HG02973 (cell line): Measurements from ENCODE around the gene LAT.
"Not testable (repeated sequence)": the region's sequence is repeated elsewhere in the genome, so short reads cannot be mapped to it uniquely, and the experiment has no call there.

Experiments
- ATAC-seq: cut with Tn5 transposase; IDR thresholded peaks from one replicate; pipeline ENCODE4 v1.9.1; 2021; ENCODE audit warnings: moderate library complexity; ENCODE audit not compliant: unreplicated experiment

Gene LAT

DNA sequence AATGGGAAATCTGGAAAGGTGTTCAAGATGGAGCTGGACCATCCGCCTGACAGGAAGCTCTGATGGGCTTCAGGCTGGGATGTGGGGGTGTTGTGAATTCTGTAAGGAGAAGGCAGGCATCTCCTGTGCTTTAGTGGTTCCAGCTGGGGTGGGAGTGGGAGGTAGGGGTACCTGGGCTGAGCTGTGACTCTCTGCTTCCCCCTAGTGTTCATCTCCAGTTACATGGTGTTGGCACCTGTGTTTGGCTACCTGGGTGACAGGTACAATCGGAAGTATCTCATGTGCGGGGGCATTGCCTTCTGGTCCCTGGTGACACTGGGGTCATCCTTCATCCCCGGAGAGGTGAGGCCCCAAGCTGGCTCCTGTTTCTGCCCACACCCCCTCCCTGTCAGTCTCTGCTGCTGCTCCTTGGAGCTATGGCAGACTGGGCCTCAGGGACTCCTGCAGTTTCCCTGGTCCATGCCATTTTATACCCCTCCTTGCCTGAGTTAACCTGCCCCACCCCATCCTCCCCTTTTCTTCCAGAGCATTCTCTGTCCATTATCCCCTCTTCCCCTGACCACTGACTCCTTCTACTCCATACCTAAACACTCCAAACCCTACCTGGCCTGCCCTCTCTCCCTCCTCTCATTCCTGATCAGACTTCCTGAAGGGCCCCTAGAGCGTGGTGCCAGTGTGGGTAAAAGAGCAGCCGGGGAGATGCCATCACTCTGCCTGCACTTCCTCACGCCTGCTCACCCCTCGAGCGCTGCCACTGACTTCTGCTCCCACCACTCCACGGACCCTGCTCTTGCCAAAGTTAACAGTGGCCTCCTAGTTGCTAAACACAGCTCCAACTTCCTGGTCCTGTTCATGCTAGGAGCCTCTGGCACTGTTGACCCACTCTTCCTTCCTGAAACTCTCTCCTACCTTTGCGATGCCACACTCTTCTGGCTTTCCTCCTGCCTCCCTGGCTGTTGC, 6.9 kb upstream of the LAT start:
- no peak for ATAC-seq

DNA sequence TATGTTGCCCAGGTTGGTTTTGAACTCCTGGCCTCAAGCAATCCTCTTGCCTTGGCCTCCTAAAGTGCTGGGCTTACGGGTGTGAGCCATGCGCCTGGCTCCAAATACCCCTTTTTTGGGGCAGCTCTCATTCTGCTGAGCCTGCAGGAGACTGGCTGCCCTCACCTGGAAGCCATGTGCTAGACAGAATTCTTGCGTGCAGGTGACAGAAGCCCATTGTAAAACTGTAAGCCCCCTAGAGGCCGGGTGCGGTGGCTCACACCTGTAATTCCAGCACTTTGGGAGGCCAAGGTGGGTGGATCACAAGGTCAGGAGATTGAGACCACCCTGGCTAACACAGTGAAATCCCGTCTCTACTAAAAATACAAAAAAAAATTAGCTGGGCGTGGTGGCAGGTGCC, 4.5 kb upstream of the LAT start:
- ATAC-seq: not testable (repeated sequence)

DNA sequence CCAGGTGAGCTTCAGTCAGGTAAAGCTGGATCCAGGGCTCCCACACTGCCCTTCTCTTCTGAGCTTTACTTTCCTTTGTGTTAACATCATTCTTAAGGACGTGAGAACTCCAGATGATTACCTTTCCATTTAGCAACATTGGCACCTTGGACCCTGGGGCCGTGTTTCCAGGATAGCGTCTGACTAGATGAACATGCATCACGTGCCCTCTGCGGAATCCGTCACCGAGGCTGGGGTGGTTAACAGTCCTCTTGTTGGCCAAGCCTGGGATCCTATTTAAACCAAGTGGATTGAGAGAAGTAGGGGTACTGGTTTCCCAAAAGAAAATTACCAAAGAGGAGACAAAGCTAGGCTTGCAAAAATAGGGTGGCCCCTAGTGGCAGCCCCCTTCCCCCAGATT, 3.9 kb upstream of the LAT start:
- ATAC-seq: no peak

DNA sequence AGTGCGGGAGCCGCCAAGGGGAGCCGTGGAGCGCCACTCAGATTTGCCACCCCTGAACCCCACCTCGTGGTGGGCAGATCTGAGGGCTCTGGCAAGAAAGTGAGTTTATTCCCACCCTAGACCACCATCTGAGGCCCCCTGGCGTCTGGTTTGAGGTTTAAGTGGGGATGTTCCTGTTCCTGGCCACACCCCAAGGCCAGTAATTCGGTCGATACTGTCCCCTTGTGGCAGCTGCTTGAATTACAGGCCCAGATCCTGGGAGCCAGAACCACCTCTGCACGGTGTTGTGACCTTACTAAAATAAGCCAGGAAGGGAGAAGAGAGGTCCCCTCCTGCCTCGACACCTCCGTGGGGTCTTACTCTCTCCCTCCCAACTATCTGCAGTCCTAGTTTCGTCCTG, 3.3 kb upstream of the LAT start:
- no peak for ATAC-seq

DNA sequence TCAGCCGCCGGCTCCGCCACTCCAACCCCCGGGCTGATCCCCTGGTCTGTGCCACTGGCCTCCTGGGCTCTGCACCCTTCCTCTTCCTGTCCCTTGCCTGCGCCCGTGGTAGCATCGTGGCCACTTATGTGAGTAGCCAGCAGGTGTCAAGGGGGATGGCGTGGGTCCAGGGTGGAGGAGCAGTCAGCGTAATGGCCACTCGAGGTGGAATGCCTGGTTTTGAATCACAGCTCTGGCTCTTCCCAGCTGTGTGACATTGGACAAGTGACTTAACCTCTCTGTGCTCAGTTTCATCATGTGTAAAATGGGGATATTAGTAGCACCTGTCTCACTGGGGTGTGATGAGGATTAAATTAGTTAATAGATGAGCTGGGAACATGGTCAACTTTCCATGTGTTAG, 2.4 kb upstream of the LAT start:
- no peak for ATAC-seq

DNA sequence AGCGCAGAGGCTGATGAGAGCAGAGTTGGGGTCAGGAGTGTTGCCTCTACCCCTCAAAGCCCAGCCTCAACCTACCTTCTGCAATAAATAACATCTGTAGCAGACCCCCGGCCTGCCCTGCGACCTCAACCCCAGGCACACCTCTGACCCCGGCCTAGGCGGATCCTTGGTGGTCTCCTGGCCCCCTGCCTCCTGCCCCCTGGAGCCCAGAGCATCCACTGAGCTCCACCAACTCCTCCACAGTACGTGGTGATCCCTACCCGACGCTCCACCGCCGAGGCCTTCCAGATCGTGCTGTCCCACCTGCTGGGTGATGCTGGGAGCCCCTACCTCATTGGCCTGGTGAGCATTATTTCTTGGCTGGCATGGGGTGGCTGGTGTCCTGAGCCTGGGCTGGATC, 1.9 kb upstream of the LAT start:
- no peak for ATAC-seq

DNA sequence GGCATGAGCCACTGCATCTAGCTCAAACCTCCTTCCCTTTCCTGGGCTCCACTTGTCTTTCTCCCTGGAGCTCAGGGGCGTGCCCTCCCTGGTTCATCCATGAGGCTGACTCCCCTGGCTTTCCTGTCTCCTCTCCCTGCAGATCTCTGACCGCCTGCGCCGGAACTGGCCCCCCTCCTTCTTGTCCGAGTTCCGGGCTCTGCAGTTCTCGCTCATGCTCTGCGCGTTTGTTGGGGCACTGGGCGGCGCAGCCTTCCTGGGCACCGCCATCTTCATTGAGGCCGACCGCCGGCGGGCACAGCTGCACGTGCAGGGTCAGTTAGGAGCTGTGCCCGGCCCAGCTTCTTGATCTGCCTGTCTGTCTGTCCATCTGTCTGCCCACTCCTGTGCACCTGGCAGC, 1.2 kb upstream of the LAT start:
- ATAC-seq: no peak

DNA sequence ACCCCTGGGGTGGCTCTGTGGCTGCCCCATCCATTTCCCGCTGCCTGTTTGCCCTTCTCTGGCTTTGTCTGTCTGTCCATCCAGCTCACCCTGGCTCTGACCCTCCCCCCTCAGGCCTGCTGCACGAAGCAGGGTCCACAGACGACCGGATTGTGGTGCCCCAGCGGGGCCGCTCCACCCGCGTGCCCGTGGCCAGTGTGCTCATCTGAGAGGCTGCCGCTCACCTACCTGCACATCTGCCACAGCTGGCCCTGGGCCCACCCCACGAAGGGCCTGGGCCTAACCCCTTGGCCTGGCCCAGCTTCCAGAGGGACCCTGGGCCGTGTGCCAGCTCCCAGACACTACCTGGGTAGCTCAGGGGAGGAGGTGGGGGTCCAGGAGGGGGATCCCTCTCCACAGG, 761 bp upstream of the LAT start:
- no peak for ATAC-seq

DNA sequence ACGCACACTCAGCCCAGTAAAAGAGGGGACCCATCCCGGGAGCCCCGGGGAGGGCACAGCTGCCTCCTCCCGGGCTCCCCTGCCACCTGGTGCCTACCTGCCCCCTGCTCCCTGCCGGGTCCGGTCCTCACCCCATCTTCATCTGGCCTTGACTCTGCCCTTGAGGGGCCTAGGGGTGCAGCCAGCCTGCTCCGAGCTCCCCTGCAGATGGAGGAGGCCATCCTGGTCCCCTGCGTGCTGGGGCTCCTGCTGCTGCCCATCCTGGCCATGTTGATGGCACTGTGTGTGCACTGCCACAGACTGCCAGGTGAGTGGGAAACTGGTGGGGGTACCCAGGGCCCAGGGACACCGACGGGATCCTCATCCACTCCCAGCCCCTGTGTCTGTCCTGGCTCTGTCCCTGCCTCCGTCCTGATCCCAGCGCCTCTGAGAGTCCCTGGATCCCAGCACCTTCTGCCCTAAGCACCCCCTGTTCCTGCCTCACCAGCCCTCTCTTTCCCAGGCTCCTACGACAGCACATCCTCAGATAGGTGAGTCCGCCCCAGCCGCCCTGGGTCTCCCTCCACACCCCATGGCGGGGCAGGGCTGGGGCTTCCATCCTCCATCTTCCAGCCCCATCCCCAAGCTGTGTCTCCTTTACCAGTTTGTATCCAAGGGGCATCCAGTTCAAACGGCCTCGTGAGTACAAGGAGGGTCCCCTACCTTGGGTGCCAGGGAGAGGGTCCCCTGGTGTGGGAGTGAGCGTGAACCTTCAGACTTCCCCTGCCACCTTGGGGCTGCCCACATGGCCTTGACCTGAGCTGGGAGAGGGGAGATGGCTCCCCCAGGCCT, 574 bp downstream of the LAT start:
- no peak for ATAC-seq

DNA sequence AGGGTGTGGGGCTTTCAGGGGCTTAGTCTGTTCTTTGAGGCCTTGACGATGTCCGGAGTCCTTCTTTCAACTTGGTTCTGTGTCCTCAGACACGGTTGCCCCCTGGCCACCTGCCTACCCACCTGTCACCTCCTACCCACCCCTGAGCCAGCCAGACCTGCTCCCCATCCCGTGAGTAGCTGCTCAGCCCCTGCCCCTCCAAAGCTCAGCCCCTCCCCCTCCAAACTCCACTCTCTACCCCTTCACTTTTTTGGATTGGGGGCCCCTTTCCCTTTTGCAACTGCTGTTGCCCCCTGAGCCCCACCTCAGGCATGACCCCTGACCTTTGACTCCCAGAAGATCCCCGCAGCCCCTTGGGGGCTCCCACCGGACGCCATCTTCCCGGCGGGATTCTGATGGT, 1.2 kb downstream of the LAT start:
- ATAC-seq: no peak

DNA sequence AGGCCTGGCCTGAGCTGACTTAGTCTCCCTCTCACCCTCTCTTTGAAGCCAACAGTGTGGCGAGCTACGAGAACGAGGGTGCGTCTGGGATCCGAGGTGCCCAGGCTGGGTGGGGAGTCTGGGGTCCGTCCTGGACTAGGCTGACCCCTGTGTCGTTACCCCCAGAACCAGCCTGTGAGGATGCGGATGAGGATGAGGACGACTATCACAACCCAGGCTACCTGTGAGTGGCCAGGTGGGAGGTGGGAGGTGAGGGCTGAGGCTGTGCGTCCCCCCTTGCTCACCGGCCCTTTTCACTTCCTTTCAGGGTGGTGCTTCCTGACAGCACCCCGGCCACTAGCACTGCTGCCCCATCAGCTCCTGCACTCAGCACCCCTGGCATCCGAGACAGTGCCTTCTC, 1.6 kb downstream of the LAT start:
- no peak for ATAC-seq

DNA sequence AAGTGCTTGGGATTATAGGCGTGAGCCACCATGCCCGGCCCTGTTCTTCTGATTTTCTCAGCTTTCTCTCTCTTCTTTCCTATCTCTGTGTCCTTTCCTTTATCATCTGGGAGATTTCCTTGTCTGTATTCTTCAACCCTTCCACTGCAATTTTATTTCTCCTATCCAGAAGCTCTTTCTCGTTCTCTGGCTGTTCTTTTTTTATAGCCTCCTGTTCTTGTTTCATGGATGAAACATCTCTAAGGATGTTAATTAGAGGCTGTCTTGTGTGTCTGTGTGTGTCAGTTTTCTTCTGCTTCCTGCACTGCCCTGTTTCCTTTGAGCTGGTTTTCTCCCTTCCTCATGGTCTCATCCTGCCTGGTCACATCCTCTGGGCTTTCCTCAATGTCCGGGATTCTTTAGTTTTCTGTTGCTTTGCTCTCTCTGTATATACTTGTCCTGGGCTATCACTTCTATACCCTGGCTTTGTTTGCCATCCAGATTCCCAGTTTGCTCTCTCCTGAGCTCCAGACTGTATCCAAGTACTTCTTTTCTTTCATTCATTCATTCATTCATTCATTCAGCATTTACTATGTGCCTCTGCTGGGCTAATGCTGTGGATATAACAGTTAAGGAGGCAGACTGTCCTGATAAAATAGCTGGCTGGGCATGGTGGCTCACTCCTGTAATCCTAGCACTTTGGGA, 2.5 kb downstream of the LAT start:
- ATAC-seq: no peak

DNA sequence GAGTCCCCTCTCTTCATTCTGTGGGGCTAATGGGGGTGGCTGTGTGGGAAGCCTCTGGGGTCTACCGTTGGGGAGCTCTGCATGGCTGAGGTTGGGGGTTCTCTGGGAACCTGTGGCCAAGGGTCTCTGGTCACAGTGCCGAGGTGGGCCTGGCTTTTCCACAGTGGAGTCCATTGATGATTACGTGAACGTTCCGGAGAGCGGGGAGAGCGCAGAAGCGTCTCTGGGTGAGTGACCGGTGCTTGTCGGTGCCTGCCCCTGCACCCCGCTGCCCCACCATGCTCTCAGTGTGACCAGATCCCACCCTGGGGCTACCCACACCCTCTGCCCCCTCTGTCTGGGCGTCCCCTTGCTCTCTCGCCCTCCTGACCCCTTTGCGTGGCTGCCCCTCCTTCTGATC, 4.5 kb downstream of the LAT start:
- ATAC-seq: no peak

DNA sequence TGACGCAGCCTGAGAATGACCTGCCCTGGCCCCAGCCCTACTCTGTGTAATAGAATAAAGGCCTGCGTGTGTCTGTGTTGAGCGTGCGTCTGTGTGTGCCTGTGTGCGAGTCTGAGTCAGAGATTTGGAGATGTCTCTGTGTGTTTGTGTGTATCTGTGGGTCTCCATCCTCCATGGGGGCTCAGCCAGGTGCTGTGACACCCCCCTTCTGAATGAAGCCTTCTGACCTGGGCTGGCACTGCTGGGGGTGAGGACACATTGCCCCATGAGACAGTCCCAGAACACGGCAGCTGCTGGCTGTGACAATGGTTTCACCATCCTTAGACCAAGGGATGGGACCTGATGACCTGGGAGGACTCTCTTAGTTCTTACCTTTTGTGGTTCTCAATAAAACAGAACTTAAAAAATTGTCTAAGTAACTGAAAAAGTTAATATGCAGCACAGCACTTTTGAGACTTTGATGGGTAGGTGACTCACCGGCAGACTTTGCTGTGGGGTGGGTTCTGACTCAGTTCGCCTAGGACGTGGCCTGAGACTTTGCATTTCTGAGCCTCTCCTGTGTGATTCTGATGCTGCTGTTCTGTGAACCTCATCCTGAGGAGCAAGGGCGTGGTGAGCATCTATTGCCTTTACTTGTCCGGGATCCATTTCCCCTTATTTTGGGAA, 5.7 kb downstream of the LAT start:
- ATAC-seq: no peak

DNA sequence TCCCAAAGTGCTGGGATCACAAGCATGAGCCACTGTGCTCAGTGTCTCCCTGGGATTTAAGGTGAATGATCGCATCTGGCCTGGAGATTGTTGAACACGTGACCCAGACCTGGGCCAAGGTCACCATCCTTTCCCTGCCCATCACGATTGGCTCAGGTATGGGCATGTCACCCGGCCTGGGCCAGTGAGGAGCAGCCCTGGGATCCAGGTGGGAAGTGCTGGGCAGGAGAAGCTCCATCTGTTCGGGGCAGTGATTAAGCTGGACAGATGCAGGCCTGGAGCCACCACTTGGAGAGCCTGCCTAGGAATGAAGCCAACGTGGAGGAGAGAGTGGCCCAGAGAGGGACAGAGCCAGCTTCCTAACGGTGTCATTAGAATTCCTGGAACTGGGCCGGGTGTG, 6.8 kb downstream of the LAT start:
- ATAC-seq: no peak

DNA sequence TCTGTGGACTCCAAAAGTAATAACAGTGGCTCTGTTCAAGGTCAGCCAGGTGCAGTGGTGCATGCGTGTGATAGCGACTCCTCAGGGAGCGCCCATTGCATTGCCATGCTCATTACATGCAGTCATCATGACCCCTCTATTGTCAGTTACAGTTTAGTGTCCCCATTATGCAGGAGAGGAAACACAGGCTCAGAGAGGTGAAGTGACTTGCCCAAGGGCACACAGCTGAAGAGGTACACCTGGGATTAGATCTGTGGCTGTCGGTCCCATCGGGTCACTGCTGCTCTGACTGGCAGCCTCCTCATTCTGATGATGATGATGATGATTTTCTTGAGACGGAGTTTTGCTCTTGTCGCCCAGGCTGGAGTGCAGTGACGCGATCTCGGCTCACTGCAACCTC, 7.6 kb downstream of the LAT start:
- no peak for ATAC-seq

DNA sequence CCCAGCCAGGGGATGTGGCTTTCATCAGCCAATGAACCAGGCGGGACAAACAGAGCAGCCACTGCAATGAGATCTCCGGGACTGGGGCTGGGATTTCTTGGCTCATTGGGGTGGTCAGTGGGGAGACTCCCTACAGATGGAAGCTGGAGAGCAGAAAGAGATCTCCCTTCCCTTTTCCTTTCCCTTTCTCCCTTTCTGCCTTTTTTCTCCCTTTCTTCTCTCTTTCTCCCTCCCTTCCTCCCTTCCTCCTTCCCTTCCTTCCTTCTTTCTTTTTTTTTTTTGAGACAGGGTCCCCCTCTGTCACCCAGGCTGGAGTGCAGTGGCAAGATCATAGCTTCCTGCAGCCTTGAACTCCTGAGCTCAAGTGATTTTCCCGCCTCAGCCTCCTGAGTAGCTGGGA, 14.0 kb downstream of the LAT start:
- ATAC-seq: no peak

DNA sequence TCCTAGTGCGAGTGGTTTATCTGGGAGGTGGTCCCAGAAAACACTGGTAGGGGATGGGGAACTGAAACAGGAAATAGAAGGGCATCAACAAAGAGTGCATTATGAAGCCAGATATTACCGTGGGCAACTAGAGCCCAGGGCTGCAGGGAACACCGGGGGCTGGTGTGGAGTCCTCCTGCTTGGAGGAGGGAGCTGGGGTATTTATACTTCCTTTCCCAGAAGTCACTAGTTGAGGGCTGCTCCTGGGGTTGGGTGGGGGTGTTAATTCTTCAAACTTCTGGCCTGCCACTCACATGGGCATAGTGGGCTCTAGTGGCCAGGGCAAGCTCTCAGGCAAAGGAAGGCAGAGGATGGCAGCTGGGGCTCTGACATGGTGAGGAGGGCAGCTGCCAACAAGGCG, 14.7 kb downstream of the LAT start:
- ATAC-seq: no peak

DNA sequence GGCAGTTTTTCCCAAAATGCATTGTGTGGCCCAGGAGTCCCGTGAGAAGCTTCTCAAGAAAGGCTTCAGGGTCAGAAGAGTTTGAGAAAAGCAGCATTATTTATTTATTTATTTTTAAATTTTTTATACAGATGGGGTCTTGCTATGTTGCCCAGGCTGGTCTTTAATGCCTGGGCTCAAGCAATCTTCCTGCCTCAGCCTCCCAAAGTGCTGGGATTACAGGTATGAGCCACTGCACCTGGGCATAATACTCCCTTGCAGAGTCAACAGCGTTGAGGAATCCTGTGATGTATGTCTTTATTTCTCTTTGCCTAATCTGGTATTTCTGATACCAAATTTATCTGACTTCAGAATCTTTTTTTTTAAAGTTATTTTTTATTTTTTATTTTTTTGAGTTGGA, 15.2 kb downstream of the LAT start:
- no peak for ATAC-seq

DNA sequence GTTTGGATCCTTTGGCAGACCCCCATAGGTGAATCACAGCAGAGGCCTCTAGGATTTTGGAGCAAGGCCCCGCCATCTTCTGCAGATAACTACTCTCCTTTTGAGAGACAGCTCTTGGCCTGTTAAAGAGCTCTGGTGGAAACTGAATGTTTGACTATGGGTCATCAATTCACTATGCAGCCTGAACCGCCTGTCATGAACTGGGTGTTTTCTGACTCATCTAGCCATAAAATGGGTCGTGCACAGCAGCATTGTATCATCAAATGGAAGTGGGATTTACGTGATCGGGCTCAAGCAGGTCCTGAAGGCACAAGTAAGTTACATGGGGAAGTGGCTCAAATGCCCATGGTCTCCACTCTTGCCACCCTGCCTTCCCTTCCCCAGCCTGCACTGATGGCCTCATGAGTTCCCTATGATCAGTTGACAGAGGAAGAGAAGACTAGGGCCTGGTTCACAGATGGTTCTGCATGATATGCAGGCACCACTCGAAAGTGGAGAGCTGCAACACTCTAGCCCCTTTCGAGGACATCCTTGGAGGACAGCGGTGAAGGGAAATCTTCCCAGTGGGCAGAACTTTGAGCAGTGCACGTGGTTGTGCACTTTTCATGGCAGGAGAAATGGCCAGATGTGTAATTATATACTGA, 19.8 kb downstream of the LAT start:
- ATAC-seq: not testable (repeated sequence)
